Activated naive CD4-positive, alpha-beta T cell treated with anti-CD3 and anti-CD28 coated beads, Interleukin-2, amount 10 ng/mL, durations not matched to agents 7 days and 5 days (primary cell): Measurements from ENCODE around the gene SRR.
A peak's percentile ranks its signal among the peaks of the same experiment; 100 is the strongest.

Source experiments
- CTCF ChIA-PET: fragments of 350-600 bp; sonication (Branson Sonifier 250); formaldehyde crosslinking; loops from one replicate; lab custom pipeline; 2021; ENCODE audit warnings: antibody characterized with exemption; lab: Charles Lee
- DNase-seq: peaks from one replicate; pipeline ENCODE4 v3.0.0-alpha.2; 2020
- H3K27ac Mint-ChIP-seq: one replicate; pipeline ENCODE4 v1.8.0; 2021; ENCODE audit warnings: mild to moderate bottlenecking, moderate library complexity, mixed read lengths
- H3K27me3 Mint-ChIP-seq: one replicate; pipeline ENCODE4 v1.8.0; 2021; ENCODE audit warnings: mild to moderate bottlenecking, mixed read lengths
- H3K36me3 Mint-ChIP-seq: one replicate; pipeline ENCODE4 v1.8.0; 2021; ENCODE audit warnings: mixed read lengths
- H3K4me1 Mint-ChIP-seq: one replicate; pipeline ENCODE4 v1.8.0; 2021; ENCODE audit warnings: mixed read lengths
- H3K4me3 Mint-ChIP-seq: one replicate; pipeline ENCODE4 v1.8.0; 2021; ENCODE audit warnings: mild to moderate bottlenecking, moderate library complexity, mixed read lengths
- H3K9me3 Mint-ChIP-seq: one replicate; pipeline ENCODE4 v1.8.0; 2021; ENCODE audit warnings: mixed read lengths

SRR gene

DNA sequence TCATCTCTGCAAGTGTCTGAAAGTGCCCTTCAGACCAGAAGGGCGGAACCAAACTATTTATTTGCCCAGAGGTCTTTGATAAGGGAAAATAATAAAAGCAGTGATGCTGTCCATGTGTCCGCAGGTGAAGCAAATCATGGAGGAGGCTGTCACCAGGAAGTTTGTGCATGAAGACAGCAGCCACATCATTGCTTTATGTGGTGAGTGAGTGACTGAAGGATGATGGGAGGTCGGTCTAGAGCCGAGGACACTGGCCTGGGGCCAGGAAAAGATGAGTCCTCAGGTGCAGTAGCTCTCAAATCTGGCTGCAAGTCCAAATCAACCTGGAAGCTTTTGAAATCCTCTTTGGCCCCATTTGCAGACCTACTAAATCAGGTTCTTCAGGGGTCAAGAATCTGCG lies 39.7 kb downstream of the SRR start:
- DNase-seq, result no peak
- no peak overlapping the region for H3K27ac Mint-ChIP-seq
- peaks cover 16% of the 10 kb centered on the region for H3K4me1 Mint-ChIP-seq
- no peak overlapping the region for H3K4me3 Mint-ChIP-seq
- CTCF ChIA-PET, result no interaction called here
- H3K9me3 Mint-ChIP-seq, result no peaks in the 10 kb centered on the region
- no peaks in the 10 kb centered on the region for H3K27me3 Mint-ChIP-seq
- H3K36me3 Mint-ChIP-seq, result peaks cover 11% of the 10 kb centered on the region

GRCh38 chr17:2344528-2344927 lies 40.8 kb downstream of the SRR start:
- DNase-seq, result no peak
- H3K4me1 Mint-ChIP-seq, result peaks cover 13% of the 10 kb centered on the region
- peaks cover 11% of the 10 kb centered on the region for H3K36me3 Mint-ChIP-seq
- H3K4me3 Mint-ChIP-seq, result no peak overlapping the region
- no peaks in the 10 kb centered on the region for H3K9me3 Mint-ChIP-seq
- H3K27me3 Mint-ChIP-seq, result no peaks in the 10 kb centered on the region
- CTCF ChIA-PET, result interaction anchor here (1.2 kb wide), 1 partner anchor 8 kb away, joined by 3 read pairs; no protein-coding TSS in a partner anchor
- H3K27ac Mint-ChIP-seq, result no peak overlapping the region

DNA sequence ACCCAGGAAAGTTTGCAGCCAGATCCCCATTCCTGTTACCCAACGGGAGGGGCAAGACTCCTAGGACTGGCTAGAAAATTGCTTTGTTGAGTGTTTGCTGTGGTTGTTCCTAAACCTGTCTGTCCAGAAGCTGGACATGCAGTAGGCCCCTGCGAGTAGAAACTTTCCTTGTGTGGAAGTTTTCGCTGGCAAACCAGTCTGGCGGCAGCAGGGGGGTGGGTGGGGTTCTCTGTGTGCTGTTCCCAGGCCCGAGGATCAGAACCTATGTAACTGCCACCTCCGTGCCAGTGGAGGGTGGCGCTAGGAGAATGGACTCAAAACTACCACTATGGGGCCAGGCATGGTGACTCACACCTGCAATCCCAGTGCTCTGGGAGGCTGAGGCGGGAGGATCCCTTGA lies 42.7 kb downstream of the SRR start:
- H3K36me3 Mint-ChIP-seq, result peaks cover 11% of the 10 kb centered on the region
- no peak overlapping the region for H3K27ac Mint-ChIP-seq
- CTCF ChIA-PET, result no interaction called here

GRCh38 chr17:2347805-2348685 lies 44.3 kb downstream of the SRR start:
- no peaks in the 10 kb centered on the region for H3K9me3 Mint-ChIP-seq
- CTCF ChIA-PET, result interaction anchor here (0.8 kb wide), 1 partner anchor 12 kb away, joined by 3 read pairs; the partner anchor contains the start of gene TSR1
- no peaks in the 10 kb centered on the region for H3K27me3 Mint-ChIP-seq
- no peak for DNase-seq
- H3K36me3 Mint-ChIP-seq, result peaks cover 8% of the 10 kb centered on the region
- H3K27ac Mint-ChIP-seq, result no peak overlapping the region
- H3K4me1 Mint-ChIP-seq, result peaks cover 13% of the 10 kb centered on the region
- H3K4me3 Mint-ChIP-seq, result no peak overlapping the region

More for the DNA sequence above, 42.7 kb downstream of the SRR start:
- no peaks in the 10 kb centered on the region for H3K9me3 Mint-ChIP-seq
- H3K27me3 Mint-ChIP-seq, result no peaks in the 10 kb centered on the region
- no peak for DNase-seq
- H3K4me1 Mint-ChIP-seq, result peaks cover 11% of the 10 kb centered on the region
- H3K4me3 Mint-ChIP-seq, result no peak overlapping the region

DNA sequence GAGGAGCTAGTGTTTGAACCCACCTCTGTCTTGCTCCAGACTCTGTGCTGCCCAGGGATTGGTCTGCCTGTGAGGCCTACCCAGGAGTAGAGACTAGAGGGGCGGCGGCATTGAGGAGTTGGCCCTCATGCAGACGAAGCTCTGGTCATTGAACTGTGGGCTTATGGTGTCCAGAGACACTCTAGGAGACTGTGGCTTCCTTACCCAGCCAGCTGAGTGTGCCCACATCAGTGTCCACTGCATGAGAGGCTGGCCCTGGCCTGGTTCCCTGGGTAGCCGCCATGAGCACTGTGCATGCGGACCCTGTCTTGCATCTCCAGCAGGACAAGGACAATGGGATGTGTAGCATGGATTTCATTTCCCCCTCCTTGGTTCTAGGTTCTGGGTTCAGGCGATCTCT lies 47.5 kb downstream of the SRR start:
- H3K36me3 Mint-ChIP-seq, result no peaks in the 10 kb centered on the region
- no peak for DNase-seq
- CTCF ChIA-PET, result interaction anchor here (0.8 to 3.8 kb wide), 3 partner anchors 13 to 65 kb away, joined by 3 to 15 read pairs (median 4); partner anchors contain the start of gene TSR1
- H3K27me3 Mint-ChIP-seq, result no peaks in the 10 kb centered on the region
- no peaks in the 10 kb centered on the region for H3K9me3 Mint-ChIP-seq
- H3K4me3 Mint-ChIP-seq, result no peak overlapping the region
- peaks cover 24% of the 10 kb centered on the region for H3K4me1 Mint-ChIP-seq
- H3K27ac Mint-ChIP-seq, result no peak overlapping the region

- no peak overlapping the region for H3K4me3 Mint-ChIP-seq
- peak overlapping the region; percentile 91 for H3K27ac Mint-ChIP-seq
- CTCF ChIA-PET, result interaction anchor here (0.6 to 3.8 kb wide), 11 partner anchors 8 to 385 kb away, joined by 3 to 15 read pairs (median 5); partner anchors contain the start of genes SGSM2 and TSR1
These were observed 50.6 kb downstream of the SRR start for GRCh38 chr17:2354311-2354710.

GRCh38 chr17:2357237-2357636 lies 53.5 kb downstream of the SRR start:
- no peak for DNase-seq
- H3K27ac Mint-ChIP-seq, result no peak overlapping the region
- CTCF ChIA-PET, result no interaction called here
- no peak overlapping the region for H3K4me3 Mint-ChIP-seq
- H3K36me3 Mint-ChIP-seq, result peaks cover 1% of the 10 kb centered on the region
- H3K9me3 Mint-ChIP-seq, result no peaks in the 10 kb centered on the region
- H3K4me1 Mint-ChIP-seq, result peaks cover 23% of the 10 kb centered on the region
- H3K27me3 Mint-ChIP-seq, result no peaks in the 10 kb centered on the region

More at GRCh38 chr17:2354311-2354710, 50.6 kb downstream of the SRR start:
- DNase-seq, result no peak
- H3K4me1 Mint-ChIP-seq, result peaks cover 24% of the 10 kb centered on the region
- H3K27me3 Mint-ChIP-seq, result no peaks in the 10 kb centered on the region
- no peaks in the 10 kb centered on the region for H3K9me3 Mint-ChIP-seq
- peaks cover 1% of the 10 kb centered on the region for H3K36me3 Mint-ChIP-seq

DNA sequence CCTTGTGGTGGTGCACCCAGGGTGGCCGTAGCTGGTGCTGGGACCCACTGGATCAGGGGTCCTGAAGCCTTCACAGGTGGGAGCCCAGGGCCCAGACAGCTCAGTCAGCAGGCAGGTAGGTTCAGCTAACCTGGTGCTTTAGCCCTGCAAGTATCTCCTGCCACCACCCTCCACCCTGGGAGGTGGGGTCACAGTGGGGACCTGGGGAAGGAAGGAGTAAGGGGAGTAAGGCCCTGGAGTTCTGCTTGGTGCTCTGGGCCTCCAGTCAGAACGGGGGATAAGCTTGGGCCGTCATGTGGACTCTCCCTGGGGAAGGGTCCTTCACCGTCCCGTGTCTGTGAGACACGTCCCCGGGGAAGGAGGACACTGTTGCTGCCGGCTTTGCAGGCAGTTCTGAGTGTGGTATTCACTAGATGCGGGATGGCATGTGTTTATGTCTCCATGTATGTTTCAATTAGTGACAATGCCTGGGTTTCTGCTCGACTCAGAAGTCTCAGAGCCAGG lies 54.2 kb downstream of the SRR start:
- Mint-ChIP-seq H3K4me3 (no peak overlapping the region), H3K9me3 (no peaks in the 10 kb centered on the region), H3K27me3 (no peaks in the 10 kb centered on the region), H3K36me3 (peaks cover 4% of the 10 kb centered on the region), H3K4me1 (peaks cover 17% of the 10 kb centered on the region), H3K27ac (no peak overlapping the region)
- CTCF ChIA-PET, result no interaction called here
- DNase-seq, result no peak

- no peak overlapping the region for H3K4me3 Mint-ChIP-seq
- H3K27me3 Mint-ChIP-seq, result no peaks in the 10 kb centered on the region
- H3K36me3 Mint-ChIP-seq, result peaks cover 6% of the 10 kb centered on the region
- CTCF ChIA-PET, result interaction anchor here (1.6 to 3.1 kb wide), 3 partner anchors 8 to 116 kb away, joined by 4 to 13 read pairs (median 7); no protein-coding TSS in a partner anchor
- no peaks in the 10 kb centered on the region for H3K4me1 Mint-ChIP-seq
- no peaks in the 10 kb centered on the region for H3K9me3 Mint-ChIP-seq
- DNase-seq, result no peak
- H3K27ac Mint-ChIP-seq, result no peak overlapping the region
These were observed 57.4 kb downstream of the SRR start for GRCh38 chr17:2361010-2361760.

DNA sequence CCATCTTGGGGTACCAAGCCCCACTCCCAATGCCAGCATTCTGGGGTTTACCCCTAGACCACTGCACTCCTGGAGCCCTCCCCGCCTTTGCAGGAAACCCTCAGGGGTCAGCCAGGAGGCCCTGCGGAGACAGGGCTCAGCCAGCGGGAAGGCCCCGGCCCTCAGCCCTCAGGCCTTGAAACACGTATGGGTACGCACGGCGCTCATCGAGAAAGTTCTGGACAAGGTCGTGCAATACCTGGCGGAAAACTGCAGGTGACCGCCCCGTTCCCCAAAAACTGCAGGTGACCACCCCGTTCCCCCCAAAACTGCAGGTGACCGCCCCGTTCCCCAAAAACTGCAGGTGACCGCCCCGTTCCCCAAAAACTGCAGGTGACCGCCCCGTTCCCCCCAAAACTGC lies 58.3 kb downstream of the SRR start:
- no peaks in the 10 kb centered on the region for H3K9me3 Mint-ChIP-seq
- no peak for DNase-seq
- CTCF ChIA-PET, result interaction anchor here (1.6 to 3.1 kb wide), 2 partner anchors 9 to 20 kb away, joined by 7 to 13 read pairs; no protein-coding TSS in a partner anchor
- H3K36me3 Mint-ChIP-seq, result peaks cover 6% of the 10 kb centered on the region
- H3K4me3 Mint-ChIP-seq, result no peak overlapping the region
- H3K27me3 Mint-ChIP-seq, result no peaks in the 10 kb centered on the region
- H3K4me1 Mint-ChIP-seq, result no peaks in the 10 kb centered on the region
- H3K27ac Mint-ChIP-seq, result no peak overlapping the region

DNA sequence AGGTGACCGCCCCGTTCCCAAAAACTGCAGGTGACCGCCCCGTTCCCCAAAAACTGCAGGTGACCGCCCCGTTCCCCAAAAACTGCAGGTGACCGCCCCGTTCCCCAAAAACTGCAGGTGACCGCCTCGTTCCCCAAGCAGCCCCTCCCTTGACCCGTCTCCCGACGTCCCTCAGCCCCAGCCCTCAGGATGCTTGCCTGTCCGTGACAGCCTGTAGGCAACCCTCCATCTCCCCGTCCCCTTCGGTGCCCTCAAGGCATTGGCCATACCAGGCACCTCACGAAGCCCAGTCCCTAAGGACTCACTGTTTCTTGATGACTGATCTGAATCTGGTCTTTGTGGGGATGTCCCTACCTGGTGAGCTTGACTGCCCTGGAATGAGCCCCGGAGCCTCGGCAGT lies 58.7 kb downstream of the SRR start:
- CTCF ChIA-PET, result interaction anchor here (3.1 kb wide), 1 partner anchor 9 kb away, joined by 13 read pairs; no protein-coding TSS in a partner anchor
- H3K4me1 Mint-ChIP-seq, result no peaks in the 10 kb centered on the region
- H3K36me3 Mint-ChIP-seq, result peaks cover 6% of the 10 kb centered on the region
- H3K27ac Mint-ChIP-seq, result no peak overlapping the region
- H3K27me3 Mint-ChIP-seq, result no peaks in the 10 kb centered on the region
- no peak for DNase-seq
- no peak overlapping the region for H3K4me3 Mint-ChIP-seq
- H3K9me3 Mint-ChIP-seq, result no peaks in the 10 kb centered on the region

- CTCF ChIA-PET, result interaction anchor here (3.1 kb wide), 1 partner anchor 10 kb away, joined by 13 read pairs; no protein-coding TSS in a partner anchor
- no peak for DNase-seq
- Mint-ChIP-seq H3K27me3 (no peaks in the 10 kb centered on the region), H3K4me3 (no peak overlapping the region), H3K36me3 (peaks cover 4% of the 10 kb centered on the region), H3K4me1 (no peaks in the 10 kb centered on the region), H3K27ac (no peak overlapping the region), H3K9me3 (no peaks in the 10 kb centered on the region)
These were observed 59.1 kb downstream of the SRR start for GRCh38 chr17:2362881-2363280.

DNA sequence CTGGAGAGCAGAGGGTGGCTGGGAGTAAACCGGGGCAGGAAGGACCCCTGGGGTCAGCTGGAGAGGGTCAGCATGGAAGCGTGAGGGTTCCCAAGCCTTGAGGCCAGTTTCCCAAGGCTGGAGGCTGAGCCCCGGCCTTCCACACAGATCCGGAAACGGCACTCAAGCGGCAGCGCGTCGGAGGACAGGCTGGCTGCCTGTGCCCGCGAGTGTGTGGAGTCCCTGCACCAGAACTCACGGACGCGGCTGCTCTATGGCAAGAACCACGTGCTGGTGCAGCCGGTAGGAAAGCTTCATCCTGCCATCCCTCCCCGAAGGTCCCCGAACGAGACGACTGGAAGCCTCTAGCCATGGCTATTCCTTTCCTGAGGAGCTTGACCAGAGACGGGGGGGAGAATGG lies 59.6 kb downstream of the SRR start:
- Mint-ChIP-seq H3K36me3 (peaks cover 4% of the 10 kb centered on the region), H3K9me3 (no peaks in the 10 kb centered on the region), H3K4me3 (no peak overlapping the region)

More for the DNA sequence above, 59.6 kb downstream of the SRR start:
- Mint-ChIP-seq H3K4me1 (no peaks in the 10 kb centered on the region), H3K27me3 (no peaks in the 10 kb centered on the region), H3K27ac (no peak overlapping the region)
- CTCF ChIA-PET, result interaction anchor here (3.1 kb wide), 1 partner anchor 10 kb away, joined by 13 read pairs; no protein-coding TSS in a partner anchor
- no peak for DNase-seq
